ENCODE measurements around the gene MYOM1.

MYOM1 gene

GRCh38 chr18:3044931-3045698 lies 174.7 kb downstream of the MYOM1 start:
- DNase-seq (ENCODE audit: low spot score) = no peak
- TF ChIP-seq CTCF (IDR thresholded peaks at IDR 0.05; ENCODE audit: extremely low read depth, missing control alignments) = no peak

- no peak for DNase-seq (ENCODE audit: low spot score)
- TF ChIP-seq CTCF (IDR thresholded peaks at IDR 0.05; ENCODE audit: extremely low read depth, missing control alignments) = no peak
Observed at GRCh38 chr18:3042379-3042778, 177.4 kb downstream of the MYOM1 start.

- TF ChIP-seq CTCF (IDR thresholded peaks at IDR 0.05; ENCODE audit: extremely low read depth, missing control alignments) = no peak
- DNase-seq (ENCODE audit: low spot score) = no peak
Observed at GRCh38 chr18:3041843-3042242, 177.9 kb downstream of the MYOM1 start.

GRCh38 chr18:3040881-3041280 lies 178.9 kb downstream of the MYOM1 start:
- DNase-seq (ENCODE audit: low spot score) = no peak
- no peak for TF ChIP-seq CTCF (IDR thresholded peaks at IDR 0.05; ENCODE audit: extremely low read depth, missing control alignments)

GRCh38 chr18:3040173-3040572 lies 179.6 kb downstream of the MYOM1 start:
- no peak for TF ChIP-seq CTCF (IDR thresholded peaks at IDR 0.05; ENCODE audit: extremely low read depth, missing control alignments)
- DNase-seq (ENCODE audit: low spot score) = no peak

- no peak for TF ChIP-seq CTCF (IDR thresholded peaks at IDR 0.05; ENCODE audit: extremely low read depth, missing control alignments)
- DNase-seq (ENCODE audit: low spot score) = peak; percentile 68
Observed at GRCh38 chr18:3037423-3037915, 182.3 kb downstream of the MYOM1 start.

GRCh38 chr18:3036108-3036507 lies 183.7 kb downstream of the MYOM1 start:
- no peak for TF ChIP-seq CTCF (IDR thresholded peaks at IDR 0.05; ENCODE audit: extremely low read depth, missing control alignments)
- no peak for DNase-seq (ENCODE audit: low spot score)
